ENCODE data around the gene RPL35.

Gene RPL35

GRCh38 chr9:124828489-124829333 lies 33.0 kb downstream of the RPL35 start:
- no peaks in the 10 kb centered on the region for H3K36me3 ChIP-seq (ENCODE audit: control insufficient read depth in 5 of 5, insufficient read depth in 5 of 5, low read length in 5 of 5)
- no peak overlapping the region for H3K9ac ChIP-seq (ENCODE audit: low read length in 5 of 5)
- no peak overlapping the region for H3K4me3 ChIP-seq (ENCODE audit: low read depth in 1 of 5, low read length in 5 of 5)
- H3K9me3 ChIP-seq (ENCODE audit: control insufficient read depth in 5 of 5, low read length in 5 of 5): peaks cover 0 to 3% (median 0%) of the 10 kb centered on the region in 5 donors
- H3K4me1 ChIP-seq (ENCODE audit: control insufficient read depth in 5 of 5, insufficient read depth in 5 of 5, low read length in 5 of 5): peaks cover 7 to 28% (median 16%) of the 10 kb centered on the region in 5 donors
- no peak overlapping the region for H3K27ac ChIP-seq (ENCODE audit: low read depth, low read length)
- peaks cover 0 to 4% (median 0%) of the 10 kb centered on the region in 5 donors for H3K27me3 ChIP-seq (ENCODE audit: control insufficient read depth in 5 of 5, insufficient read depth in 4 of 5, low read length in 5 of 5)

GRCh38 chr9:124820698-124821623 lies 40.8 kb downstream of the RPL35 start:
- Histone ChIP-seq H3K4me3 (ENCODE audit: low read depth in 1 of 5, low read length in 5 of 5) (no peak overlapping the region), H3K9ac (ENCODE audit: low read length in 5 of 5) (no peak overlapping the region), H3K27ac (ENCODE audit: low read depth, low read length) (no peak overlapping the region), H3K4me1 (ENCODE audit: control insufficient read depth in 5 of 5, insufficient read depth in 5 of 5, low read length in 5 of 5) (peaks cover 0 to 8% (median 0%) of the 10 kb centered on the region in 5 donors), H3K36me3 (ENCODE audit: control insufficient read depth in 5 of 5, insufficient read depth in 5 of 5, low read length in 5 of 5) (no peaks in the 10 kb centered on the region), H3K9me3 (ENCODE audit: control insufficient read depth in 5 of 5, low read length in 5 of 5) (peaks cover 0 to 3% (median 0%) of the 10 kb centered on the region in 5 donors), H3K27me3 (ENCODE audit: control insufficient read depth in 5 of 5, insufficient read depth in 4 of 5, low read length in 5 of 5) (no peaks in the 10 kb centered on the region)

GRCh38 chr9:124818431-124819281 lies 43.1 kb downstream of the RPL35 start:
- H3K4me1 ChIP-seq (ENCODE audit: control insufficient read depth in 5 of 5, insufficient read depth in 5 of 5, low read length in 5 of 5): peaks cover 0 to 8% (median 0%) of the 10 kb centered on the region in 5 donors
- no peaks in the 10 kb centered on the region for H3K36me3 ChIP-seq (ENCODE audit: control insufficient read depth in 5 of 5, insufficient read depth in 5 of 5, low read length in 5 of 5)
- no peak overlapping the region for H3K4me3 ChIP-seq (ENCODE audit: low read depth in 1 of 5, low read length in 5 of 5)
- no peak overlapping the region for H3K9ac ChIP-seq (ENCODE audit: low read length in 5 of 5)
- no peaks in the 10 kb centered on the region for H3K27me3 ChIP-seq (ENCODE audit: control insufficient read depth in 5 of 5, insufficient read depth in 4 of 5, low read length in 5 of 5)
- no peaks in the 10 kb centered on the region for H3K9me3 ChIP-seq (ENCODE audit: control insufficient read depth in 5 of 5, low read length in 5 of 5)
- no peak overlapping the region for H3K27ac ChIP-seq (ENCODE audit: low read depth, low read length)

- H3K4me1 ChIP-seq (ENCODE audit: control insufficient read depth in 5 of 5, insufficient read depth in 5 of 5, low read length in 5 of 5): peaks cover 0 to 14% (median 9%) of the 10 kb centered on the region in 5 donors
Measured at GRCh38 chr9:124815601-124816000, 46.2 kb downstream of the RPL35 start.

GRCh38 chr9:124814164-124814535 lies 47.6 kb downstream of the RPL35 start:
- Histone ChIP-seq H3K36me3 (ENCODE audit: control insufficient read depth in 5 of 5, insufficient read depth in 5 of 5, low read length in 5 of 5) (peaks cover 0 to 17% (median 11%) of the 10 kb centered on the region in 5 donors), H3K27me3 (ENCODE audit: control insufficient read depth in 5 of 5, insufficient read depth in 4 of 5, low read length in 5 of 5) (no peaks in the 10 kb centered on the region), H3K4me1 (ENCODE audit: control insufficient read depth in 5 of 5, insufficient read depth in 5 of 5, low read length in 5 of 5) (peaks cover 0 to 14% (median 9%) of the 10 kb centered on the region in 5 donors), H3K9ac (ENCODE audit: low read length in 5 of 5) (no peak overlapping the region), H3K4me3 (ENCODE audit: low read depth in 1 of 5, low read length in 5 of 5) (no peak overlapping the region), H3K27ac (ENCODE audit: low read depth, low read length) (no peak overlapping the region), H3K9me3 (ENCODE audit: control insufficient read depth in 5 of 5, low read length in 5 of 5) (no peaks in the 10 kb centered on the region)

More at GRCh38 chr9:124815601-124816000, 46.2 kb downstream of the RPL35 start:
- no peak overlapping the region for H3K4me3 ChIP-seq (ENCODE audit: low read depth in 1 of 5, low read length in 5 of 5)
- H3K9ac ChIP-seq (ENCODE audit: low read length in 5 of 5): no peak overlapping the region
- H3K27me3 ChIP-seq (ENCODE audit: control insufficient read depth in 5 of 5, insufficient read depth in 4 of 5, low read length in 5 of 5): no peaks in the 10 kb centered on the region
- H3K36me3 ChIP-seq (ENCODE audit: control insufficient read depth in 5 of 5, insufficient read depth in 5 of 5, low read length in 5 of 5): peaks cover 0 to 4% (median under 1%) of the 10 kb centered on the region in 5 donors
- H3K27ac ChIP-seq (ENCODE audit: low read depth, low read length): no peak overlapping the region
- H3K9me3 ChIP-seq (ENCODE audit: control insufficient read depth in 5 of 5, low read length in 5 of 5): no peaks in the 10 kb centered on the region

- Histone ChIP-seq H3K9ac (ENCODE audit: low read length in 5 of 5) (no peak overlapping the region), H3K9me3 (ENCODE audit: control insufficient read depth in 5 of 5, low read length in 5 of 5) (no peaks in the 10 kb centered on the region), H3K4me3 (ENCODE audit: low read depth in 1 of 5, low read length in 5 of 5) (no peak overlapping the region), H3K36me3 (ENCODE audit: control insufficient read depth in 5 of 5, insufficient read depth in 5 of 5, low read length in 5 of 5) (peaks cover 0 to 17% (median 11%) of the 10 kb centered on the region in 5 donors), H3K27ac (ENCODE audit: low read depth, low read length) (no peak overlapping the region), H3K4me1 (ENCODE audit: control insufficient read depth in 5 of 5, insufficient read depth in 5 of 5, low read length in 5 of 5) (peaks cover 0 to 9% (median 8%) of the 10 kb centered on the region in 5 donors), H3K27me3 (ENCODE audit: control insufficient read depth in 5 of 5, insufficient read depth in 4 of 5, low read length in 5 of 5) (no peaks in the 10 kb centered on the region)
Measured at GRCh38 chr9:124813501-124814163, 48.1 kb downstream of the RPL35 start.

GRCh38 chr9:124813041-124813440 lies 48.7 kb downstream of the RPL35 start:
- Histone ChIP-seq H3K4me1 (ENCODE audit: control insufficient read depth in 5 of 5, insufficient read depth in 5 of 5, low read length in 5 of 5) (peaks cover 0 to 9% (median 6%) of the 10 kb centered on the region in 5 donors), H3K36me3 (ENCODE audit: control insufficient read depth in 5 of 5, insufficient read depth in 5 of 5, low read length in 5 of 5) (peaks cover 0 to 23% (median 11%) of the 10 kb centered on the region in 5 donors), H3K9ac (ENCODE audit: low read length in 5 of 5) (no peak overlapping the region), H3K9me3 (ENCODE audit: control insufficient read depth in 5 of 5, low read length in 5 of 5) (no peaks in the 10 kb centered on the region), H3K4me3 (ENCODE audit: low read depth in 1 of 5, low read length in 5 of 5) (no peak overlapping the region), H3K27me3 (ENCODE audit: control insufficient read depth in 5 of 5, insufficient read depth in 4 of 5, low read length in 5 of 5) (no peaks in the 10 kb centered on the region), H3K27ac (ENCODE audit: low read depth, low read length) (no peak overlapping the region)

GRCh38 chr9:124812441-124812876 lies 49.3 kb downstream of the RPL35 start:
- no peak overlapping the region for H3K27ac ChIP-seq (ENCODE audit: low read depth, low read length)

More at GRCh38 chr9:124812441-124812876, 49.3 kb downstream of the RPL35 start:
- H3K9ac ChIP-seq (ENCODE audit: low read length in 5 of 5): no peak overlapping the region
- H3K9me3 ChIP-seq (ENCODE audit: control insufficient read depth in 5 of 5, low read length in 5 of 5): no peaks in the 10 kb centered on the region
- H3K4me1 ChIP-seq (ENCODE audit: control insufficient read depth in 5 of 5, insufficient read depth in 5 of 5, low read length in 5 of 5): peaks cover 0 to 9% (median 6%) of the 10 kb centered on the region in 5 donors
- H3K36me3 ChIP-seq (ENCODE audit: control insufficient read depth in 5 of 5, insufficient read depth in 5 of 5, low read length in 5 of 5): peaks cover 0 to 24% (median 11%) of the 10 kb centered on the region in 5 donors
- H3K27me3 ChIP-seq (ENCODE audit: control insufficient read depth in 5 of 5, insufficient read depth in 4 of 5, low read length in 5 of 5): no peaks in the 10 kb centered on the region
- H3K4me3 ChIP-seq (ENCODE audit: low read depth in 1 of 5, low read length in 5 of 5): no peak overlapping the region

Measured in subcutaneous abdominal adipose tissue (tissue), 5 donors.